Measurements from ENCODE around the gene OXT.

OXT gene

DNA sequence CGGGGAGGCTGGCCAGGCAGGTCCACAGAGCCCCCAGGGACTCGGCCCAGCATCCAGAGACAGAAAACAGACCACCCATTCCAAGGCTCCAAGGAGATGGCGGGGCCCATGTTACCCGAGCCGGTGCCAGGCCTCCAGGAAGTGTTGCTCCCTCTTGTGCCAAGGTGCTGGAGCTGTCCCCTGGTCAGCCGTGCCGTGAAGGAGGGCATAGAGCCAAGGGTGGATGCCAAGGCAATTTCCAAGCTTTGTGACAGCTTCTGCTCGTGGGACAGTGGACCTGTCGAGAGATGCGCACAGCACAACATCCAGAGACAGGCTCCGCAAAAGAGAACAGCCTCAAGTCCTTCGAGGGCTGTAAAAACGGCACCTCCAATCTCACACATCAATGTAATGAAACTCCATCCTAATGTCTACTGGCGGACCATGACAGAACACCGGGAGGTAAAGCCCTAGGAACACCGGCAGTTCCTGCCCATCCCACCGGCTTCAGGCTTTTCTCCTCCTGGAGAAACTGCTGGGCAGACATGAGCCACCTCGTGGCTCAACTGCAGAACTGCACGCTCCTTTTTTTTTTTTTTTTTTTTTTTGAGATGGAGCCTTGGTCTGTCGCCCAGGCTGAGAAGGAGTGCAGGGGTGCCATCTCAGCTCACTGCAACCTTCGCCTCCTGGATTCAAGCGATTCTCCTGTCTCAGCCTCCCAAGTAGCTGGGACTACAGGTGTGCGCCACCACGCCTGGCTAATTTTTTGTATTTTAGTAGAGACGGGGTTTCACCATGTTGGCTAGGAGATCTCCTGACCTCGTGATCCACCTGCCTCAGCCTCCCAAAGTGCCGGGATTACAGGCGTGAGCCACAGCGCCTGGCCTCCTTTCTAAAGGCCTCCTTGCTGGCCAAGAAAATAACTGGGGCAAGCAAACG is 44.0 kb downstream of the OXT start:
- peak in 1 of 2 experiments; percentile 11 for DNase-seq

GRCh38 chr20:3116341-3116740 is 44.9 kb downstream of the OXT start:
- DNase-seq, result no peak

- DNase-seq, result peak; percentile 43 to 47
These were observed 46.5 kb downstream of the OXT start for GRCh38 chr20:3117839-3118379.

GRCh38 chr20:3119044-3119443 is 47.6 kb downstream of the OXT start:
- DNase-seq, result no peak

DNA sequence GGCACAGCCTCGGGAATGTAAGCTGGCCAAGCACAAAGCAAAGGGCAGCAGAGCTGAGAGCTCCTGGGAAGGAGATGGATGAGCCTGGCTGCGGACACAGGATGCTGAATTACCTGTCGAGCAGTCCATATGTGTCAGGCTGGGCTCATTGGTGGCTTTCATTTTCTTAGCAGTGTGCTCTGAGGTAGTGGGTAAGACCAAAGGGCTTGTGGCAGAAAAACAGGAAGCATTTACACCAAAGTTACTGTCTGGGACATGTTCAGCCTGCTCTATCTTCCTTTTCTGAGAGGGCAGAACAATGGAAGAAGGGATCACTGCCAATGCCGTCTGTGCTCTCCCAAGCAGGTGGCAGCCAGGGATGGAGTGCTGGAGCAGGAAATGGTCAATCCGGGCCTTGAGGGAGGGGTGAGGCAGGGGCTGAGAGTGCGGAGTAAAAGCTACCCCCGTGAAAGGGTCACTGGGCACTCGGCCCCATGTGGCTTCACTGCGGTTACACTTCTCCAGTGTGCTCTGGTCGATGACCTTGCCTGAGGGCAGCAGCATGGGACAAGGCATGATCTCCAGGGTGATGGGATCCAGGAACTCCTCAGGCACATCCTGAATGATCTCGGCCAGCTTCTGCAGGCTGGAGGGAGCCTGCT is 50.0 kb downstream of the OXT start:
- DNase-seq, result no peak
